OCI-M1 (cell line): Measurements from ENCODE around the gene NEBL.

ENCODE experiments used
- DNase-seq: peaks from one replicate; lab custom pipeline; 2025; lab: John Stamatoyannopoulos, UW

Gene NEBL

GRCh38 chr10:20901110-20901509 is 4.0 kb upstream of the NEBL start:
- DNase-seq: no peak

- DNase-seq: no peak
These were observed 1.9 kb upstream of the NEBL start for GRCh38 chr10:20898866-20899535.

- no peak for DNase-seq
These were observed 3.8 kb downstream of the NEBL start for GRCh38 chr10:20893297-20893696.

- no peak for DNase-seq
These were observed 4.3 kb downstream of the NEBL start for GRCh38 chr10:20892796-20893195.

GRCh38 chr10:20892011-20892585 is 5.0 kb downstream of the NEBL start:
- no peak for DNase-seq

DNA sequence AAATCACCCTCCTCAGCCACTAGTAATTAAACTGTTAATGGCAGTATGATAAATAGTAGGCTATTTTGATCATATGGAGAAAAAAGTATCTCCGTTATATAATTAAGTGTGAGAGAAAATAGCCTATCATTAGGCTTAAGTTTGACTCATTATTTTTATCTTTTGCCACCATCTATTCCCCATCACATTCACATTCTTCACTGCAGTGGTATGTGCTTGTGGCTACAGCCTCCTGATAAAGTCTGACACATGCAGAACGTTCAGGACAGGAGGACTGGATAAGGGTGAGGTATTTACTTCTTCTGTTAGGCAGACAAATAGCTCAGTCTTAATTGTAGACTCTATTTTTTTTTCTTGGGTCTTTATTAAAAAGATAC is 5.8 kb downstream of the NEBL start:
- DNase-seq: no peak

DNA sequence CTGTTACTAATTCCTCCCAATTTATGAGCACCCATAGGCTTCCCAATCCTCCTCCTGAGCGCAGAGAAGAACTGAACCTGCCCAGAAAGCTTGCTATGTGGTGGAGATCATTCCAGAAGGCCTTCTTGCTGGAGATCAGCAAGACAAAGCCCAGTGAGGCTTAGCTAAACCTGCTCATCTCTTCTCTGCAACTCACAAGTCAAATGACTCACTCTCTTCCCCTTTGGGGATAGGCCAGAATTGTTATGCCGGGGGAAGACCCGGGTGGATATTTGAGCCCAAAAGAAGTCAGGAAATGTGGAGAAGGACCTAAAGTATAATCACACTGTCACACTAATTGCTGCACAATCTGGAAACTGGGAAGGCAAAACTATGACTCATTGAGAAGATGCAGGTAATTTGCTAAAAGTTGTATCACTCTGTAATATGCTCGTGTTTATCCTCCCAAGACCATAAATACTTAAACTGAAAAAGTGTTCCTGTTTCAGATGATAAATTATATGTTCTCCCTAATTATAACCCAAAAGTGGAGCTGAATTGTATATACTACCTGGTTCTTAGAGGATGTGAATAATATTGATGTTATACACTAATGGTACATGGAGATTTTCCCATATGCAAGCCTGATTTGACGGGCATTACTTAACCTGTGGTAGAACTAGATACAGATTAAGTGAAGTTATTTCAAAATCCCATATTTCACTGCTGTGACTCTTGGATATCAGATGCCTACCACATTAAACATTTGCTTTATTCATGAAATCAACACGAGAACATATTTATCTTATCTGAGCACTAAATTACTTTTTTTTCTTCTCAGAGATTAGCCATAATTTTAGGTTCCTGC is 6.4 kb downstream of the NEBL start:
- no peak for DNase-seq

GRCh38 chr10:20890009-20890408 is 7.1 kb downstream of the NEBL start:
- no peak for DNase-seq

- peak; percentile 21 for DNase-seq
These were observed 8.3 kb downstream of the NEBL start for GRCh38 chr10:20888620-20889330.

DNA sequence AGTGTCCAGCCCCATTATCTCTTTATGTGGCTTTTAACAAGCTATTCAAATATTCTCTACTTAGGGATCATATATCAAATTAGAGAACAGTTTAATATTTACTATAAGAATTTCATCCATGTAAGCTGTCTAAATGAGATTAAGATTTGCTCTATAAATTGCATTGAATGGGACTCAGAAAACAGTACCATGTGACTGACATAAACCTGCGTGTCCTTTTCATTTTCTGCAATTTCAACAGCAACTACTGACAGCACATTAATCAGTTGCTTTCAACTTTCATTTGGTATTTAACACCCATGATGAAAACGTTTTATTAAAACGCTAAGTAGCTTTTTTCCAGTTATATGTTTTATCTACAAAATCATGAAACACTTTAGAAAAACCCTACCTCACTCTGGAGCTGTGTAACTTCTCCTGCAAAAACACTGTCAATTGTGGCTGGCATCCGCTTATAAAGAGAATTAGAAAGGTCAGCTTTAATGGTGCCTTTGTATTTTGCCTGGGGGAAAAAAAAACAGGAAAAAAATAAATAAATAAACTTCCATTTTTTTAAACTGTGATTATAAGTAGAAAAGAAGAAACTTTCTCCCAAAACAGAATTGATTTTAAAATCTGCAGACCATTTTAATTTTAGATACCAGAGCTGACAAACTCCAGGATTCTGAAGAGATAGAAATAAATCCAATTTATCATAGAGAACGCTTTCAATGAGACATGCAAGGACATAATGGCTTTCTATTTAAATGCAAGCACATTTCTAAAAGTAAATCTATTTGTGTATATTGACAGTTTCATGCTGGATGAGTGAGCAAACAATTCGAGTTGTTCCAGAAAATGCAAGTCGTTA is 9.2 kb downstream of the NEBL start:
- DNase-seq: no peak

- DNase-seq: no peak
These were observed 11.4 kb downstream of the NEBL start for GRCh38 chr10:20885678-20886077.

DNA sequence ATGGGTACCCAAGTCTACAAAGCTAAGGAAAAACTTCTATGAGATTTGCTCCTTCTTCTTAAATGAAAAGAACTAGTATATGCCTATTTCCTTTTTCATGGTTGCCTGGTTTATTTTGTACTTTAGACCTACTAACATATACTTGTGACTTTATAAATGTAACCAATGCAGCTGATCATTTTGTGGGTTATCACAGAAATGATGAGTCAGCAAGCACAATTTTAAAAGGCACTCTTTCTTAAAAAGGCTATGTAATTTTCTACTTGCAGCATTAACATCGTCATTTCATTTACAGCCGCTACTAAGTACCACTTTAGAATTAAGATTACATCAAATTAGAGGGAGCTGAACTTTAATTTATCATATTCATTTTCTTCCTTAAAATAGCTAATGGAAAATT is 13.6 kb downstream of the NEBL start:
- DNase-seq: no peak

DNA sequence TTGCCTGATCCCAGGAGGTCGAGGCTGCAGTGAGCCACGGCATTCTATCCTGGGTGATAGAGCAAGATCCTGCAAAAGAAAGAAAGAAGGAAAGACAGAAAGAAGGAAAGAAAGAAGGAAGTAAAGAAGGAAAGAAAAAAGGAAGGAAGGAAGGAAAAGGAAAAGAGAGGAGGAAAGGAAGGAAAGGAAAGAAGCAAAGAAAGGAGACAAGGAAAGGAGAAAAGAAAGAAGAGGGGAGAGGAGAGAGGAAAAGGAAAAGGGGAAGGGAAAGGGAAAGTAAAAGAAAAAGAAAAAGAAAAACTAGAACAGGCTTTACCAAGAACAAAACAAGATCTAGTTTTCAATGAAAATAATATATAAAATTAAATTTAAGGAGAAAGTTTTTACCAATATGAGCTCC is 15.0 kb downstream of the NEBL start:
- DNase-seq: no peak

- DNase-seq: no peak
These were observed 18.0 kb downstream of the NEBL start for GRCh38 chr10:20879136-20879535.

DNA sequence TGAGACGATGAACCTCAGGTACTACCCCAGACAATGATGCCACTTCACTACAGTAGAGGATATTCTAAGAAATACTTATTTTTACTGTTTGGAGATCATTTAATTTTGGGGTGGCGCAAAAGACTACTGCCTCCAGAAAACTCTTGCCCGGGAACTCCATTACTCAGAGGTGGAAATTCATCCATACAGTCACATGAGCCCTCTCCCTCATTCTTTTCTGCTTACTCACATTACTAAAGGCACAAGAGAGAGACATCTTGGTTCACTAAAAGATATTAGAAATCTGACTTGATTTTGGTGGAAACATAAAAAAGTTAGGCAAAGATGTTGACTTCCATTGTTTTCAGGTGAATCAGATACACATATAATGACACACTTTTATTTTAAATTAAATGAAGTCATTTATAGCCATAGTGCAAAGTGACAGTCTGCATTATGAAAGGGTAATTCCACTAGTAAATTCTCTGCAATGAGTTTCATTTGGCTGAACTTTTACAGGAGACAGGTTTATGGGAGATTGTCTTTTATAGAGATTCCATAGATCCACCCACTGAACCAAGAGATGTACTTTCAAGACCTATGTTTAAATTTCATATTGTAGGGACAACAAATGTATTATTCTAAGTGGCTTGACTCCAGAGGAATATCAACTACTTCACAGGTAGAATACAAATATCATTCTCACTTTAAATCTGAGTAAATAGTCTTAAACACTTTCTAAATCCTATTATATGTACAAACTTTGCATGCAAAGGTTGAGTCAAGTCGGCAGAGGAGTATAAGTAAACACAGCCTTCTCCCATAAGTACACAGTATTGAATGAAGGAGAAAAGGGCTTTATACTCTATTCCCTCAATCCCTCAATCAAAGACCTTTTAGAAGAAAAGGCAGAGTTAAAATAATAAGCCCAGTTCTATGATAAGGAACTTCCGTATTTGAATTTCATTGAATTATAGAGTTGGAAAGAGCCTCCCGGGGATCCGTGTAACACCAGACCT is 18.8 kb downstream of the NEBL start:
- no peak for DNase-seq

GRCh38 chr10:20877554-20877953 is 19.6 kb downstream of the NEBL start:
- DNase-seq: no peak

DNA sequence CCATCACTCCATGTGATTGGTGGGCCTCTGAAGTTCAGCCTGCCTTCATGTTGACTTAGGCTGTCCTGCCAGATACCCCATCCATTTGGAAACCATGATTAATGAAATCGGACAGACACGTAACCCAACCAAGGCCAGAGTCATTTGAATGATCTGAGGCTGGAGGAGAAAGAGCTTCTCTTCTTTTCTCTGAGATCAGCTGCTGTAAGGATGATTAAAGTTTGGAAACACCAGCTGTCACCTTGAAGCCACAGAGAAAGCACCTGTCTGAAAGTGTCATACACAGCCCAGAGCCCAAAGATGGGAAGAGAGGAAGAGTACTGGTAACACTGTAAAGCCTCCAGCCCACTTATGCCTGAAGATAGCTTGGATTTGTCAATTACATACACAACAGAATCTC is 22.9 kb downstream of the NEBL start:
- no peak for DNase-seq

GRCh38 chr10:20871970-20872369 is 25.1 kb downstream of the NEBL start:
- DNase-seq: no peak

GRCh38 chr10:20870834-20871233 is 26.3 kb downstream of the NEBL start:
- no peak for DNase-seq

DNA sequence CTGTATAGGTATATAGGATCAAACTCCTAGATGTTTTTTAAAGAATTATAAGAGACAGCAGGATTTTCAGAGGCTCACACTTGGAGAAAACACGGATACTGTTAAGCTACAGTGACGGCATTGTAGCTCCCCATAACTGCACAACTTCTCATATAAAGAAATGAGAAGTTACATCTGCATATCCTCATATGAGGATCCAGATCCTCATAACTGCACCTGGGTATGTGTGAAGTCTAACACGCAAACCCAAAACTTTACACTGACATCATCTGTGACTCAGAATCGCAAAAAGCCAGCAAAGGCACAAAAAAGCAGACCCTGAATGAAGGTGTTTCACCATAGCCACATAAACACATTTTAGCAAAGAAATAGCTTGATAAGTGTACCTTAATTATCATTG is 34.1 kb downstream of the NEBL start:
- no peak for DNase-seq
